ENCODE measurements around the gene DPH2. TPM values are rescaled to one million over a fixed set of nuclear protein-coding genes. Genes with fewer than 3 reads are reported as not detected.

Gene DPH2
- total RNA-seq, 1 donor from 2014 or later, result 9.5 TPM

DNA sequence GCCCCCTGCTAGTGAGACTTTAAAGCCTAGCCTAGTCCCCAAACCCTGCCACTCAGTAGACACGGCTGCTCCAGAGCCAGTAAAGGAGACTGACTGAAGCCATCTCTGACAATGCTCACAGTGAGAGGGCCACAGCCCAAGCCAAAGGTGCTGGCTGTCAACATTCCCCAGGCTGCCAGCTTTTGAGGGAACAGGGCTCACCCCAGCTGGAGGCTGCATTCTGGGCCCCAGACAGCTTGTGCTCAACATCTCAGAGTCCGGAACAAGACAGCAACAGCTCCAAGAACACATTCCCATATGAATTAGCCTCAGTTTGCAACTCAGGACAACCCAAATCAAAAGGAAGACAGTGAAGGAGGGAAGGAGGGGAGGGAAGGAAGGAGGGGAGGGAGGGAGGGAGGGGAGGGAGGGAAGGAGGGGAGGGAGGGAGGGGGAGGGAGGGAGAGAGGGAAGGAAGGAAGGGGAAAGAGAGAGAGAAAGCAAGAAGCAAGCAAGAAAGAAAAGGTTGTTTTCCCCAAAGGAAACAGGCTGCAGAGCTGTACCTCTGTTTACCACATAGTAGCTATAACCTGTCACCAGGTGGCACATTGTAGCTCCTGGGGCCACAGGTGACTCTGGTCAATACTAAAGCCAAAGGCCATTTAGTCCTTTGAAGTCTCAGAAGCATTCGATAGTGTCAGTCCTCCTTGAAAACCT is 30.8 kb upstream of the DPH2 start:
- H3K4me3 Mint-ChIP-seq, result no peak overlapping the region
- no peak overlapping the region for H3K4me2 ChIP-seq

DNA sequence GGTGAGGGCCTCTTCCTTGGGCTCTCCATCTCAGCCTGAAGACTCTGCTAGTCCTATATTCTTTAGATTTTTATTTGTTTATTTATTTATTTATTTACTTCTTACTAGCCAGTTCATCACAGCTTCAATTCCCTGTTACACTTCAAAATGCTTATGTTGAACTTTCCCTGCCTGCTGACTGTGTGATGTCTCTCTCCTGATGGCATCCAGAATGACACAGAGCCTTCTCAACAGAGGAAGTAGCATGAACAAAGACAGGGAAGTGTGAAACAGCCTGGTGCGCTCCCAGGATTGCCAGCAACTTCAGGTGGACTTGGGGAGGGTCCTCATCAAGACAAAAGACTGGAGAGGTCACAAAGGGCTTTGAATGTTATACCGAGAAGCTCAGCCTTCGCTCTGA is 27.4 kb upstream of the DPH2 start:
- no peak overlapping the region for H3K27ac ChIP-seq
- no peaks in the 10 kb centered on the region for H4K20me1 ChIP-seq (ENCODE audit: low read depth)
- no peak overlapping the region for H3K9ac ChIP-seq
- Mint-ChIP-seq H3K36me3 (no peaks in the 10 kb centered on the region), H3K4me1 (peaks cover 8% of the 10 kb centered on the region), H3K9me3 (no peaks in the 10 kb centered on the region), H3K27me3 (ENCODE audit: insufficient read depth, low read depth) (peaks cover 17% of the 10 kb centered on the region), H3K4me3 (no peak overlapping the region), H3K27ac (no peak overlapping the region)
- H3K36me3 ChIP-seq, result no peaks in the 10 kb centered on the region
- H3F3A ChIP-seq (ENCODE audit: low read depth), result peaks cover 6% of the 10 kb centered on the region
- peaks cover 17% of the 10 kb centered on the region for H3K27me3 ChIP-seq
- H3K4me3 ChIP-seq, result no peak overlapping the region
- H3K79me2 ChIP-seq (ENCODE audit: low read depth), result peaks cover 2% of the 10 kb centered on the region
- no peaks in the 10 kb centered on the region for H3K9me3 ChIP-seq (ENCODE audit: low read depth)
- DNase-seq (ENCODE audit: low spot score), result no peak
- no peak overlapping the region for H2AFZ ChIP-seq (replicated peaks)
- no peak overlapping the region for H3K4me2 ChIP-seq
- TF ChIP-seq EZH2 (IDR thresholded peaks at IDR 0.05) (no peak), EZH2phosphoT487 (IDR thresholded peaks at IDR 0.05) (no peak)
- TF ChIP-seq, protein P1, sequence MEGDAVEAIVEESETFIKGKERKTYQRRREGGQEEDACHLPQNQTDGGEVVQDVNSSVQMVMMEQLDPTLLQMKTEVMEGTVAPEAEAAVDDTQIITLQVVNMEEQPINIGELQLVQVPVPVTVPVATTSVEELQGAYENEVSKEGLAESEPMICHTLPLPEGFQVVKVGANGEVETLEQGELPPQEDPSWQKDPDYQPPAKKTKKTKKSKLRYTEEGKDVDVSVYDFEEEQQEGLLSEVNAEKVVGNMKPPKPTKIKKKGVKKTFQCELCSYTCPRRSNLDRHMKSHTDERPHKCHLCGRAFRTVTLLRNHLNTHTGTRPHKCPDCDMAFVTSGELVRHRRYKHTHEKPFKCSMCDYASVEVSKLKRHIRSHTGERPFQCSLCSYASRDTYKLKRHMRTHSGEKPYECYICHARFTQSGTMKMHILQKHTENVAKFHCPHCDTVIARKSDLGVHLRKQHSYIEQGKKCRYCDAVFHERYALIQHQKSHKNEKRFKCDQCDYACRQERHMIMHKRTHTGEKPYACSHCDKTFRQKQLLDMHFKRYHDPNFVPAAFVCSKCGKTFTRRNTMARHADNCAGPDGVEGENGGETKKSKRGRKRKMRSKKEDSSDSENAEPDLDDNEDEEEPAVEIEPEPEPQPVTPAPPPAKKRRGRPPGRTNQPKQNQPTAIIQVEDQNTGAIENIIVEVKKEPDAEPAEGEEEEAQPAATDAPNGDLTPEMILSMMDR (IDR thresholded peaks at IDR 0.05), result no peak
- peaks cover 7% of the 10 kb centered on the region for H3K4me1 ChIP-seq

More for the DNA sequence above, 30.8 kb upstream of the DPH2 start:
- no peak for DNase-seq (ENCODE audit: low spot score)
- Mint-ChIP-seq H3K27ac (no peak overlapping the region), H3K9me3 (no peaks in the 10 kb centered on the region), H3K27me3 (ENCODE audit: insufficient read depth, low read depth) (peaks cover 30% of the 10 kb centered on the region), H3K36me3 (no peaks in the 10 kb centered on the region), H3K4me1 (peaks cover 15% of the 10 kb centered on the region)
- H3K79me2 ChIP-seq (ENCODE audit: low read depth), result no peaks in the 10 kb centered on the region
- no peak overlapping the region for H2AFZ ChIP-seq (replicated peaks)
- H3K4me1 ChIP-seq, result peaks cover 21% of the 10 kb centered on the region
- H3K9me3 ChIP-seq (ENCODE audit: low read depth), result no peaks in the 10 kb centered on the region
- H4K20me1 ChIP-seq (ENCODE audit: low read depth), result peaks cover 26% of the 10 kb centered on the region
- no peak overlapping the region for H3K9ac ChIP-seq
- peaks cover 44% of the 10 kb centered on the region for H3K27me3 ChIP-seq
- H3K4me3 ChIP-seq, result no peak overlapping the region
- H3K27ac ChIP-seq, result no peak overlapping the region
- H3K36me3 ChIP-seq, result no peaks in the 10 kb centered on the region
- peaks cover 15% of the 10 kb centered on the region for H3F3A ChIP-seq (ENCODE audit: low read depth)
- TF ChIP-seq, protein P1 (IDR thresholded peaks at IDR 0.05), result no peak
- no peak for TF ChIP-seq EZH2phosphoT487 (IDR thresholded peaks at IDR 0.05)
- TF ChIP-seq EZH2 (IDR thresholded peaks at IDR 0.05), result no peak

DNA sequence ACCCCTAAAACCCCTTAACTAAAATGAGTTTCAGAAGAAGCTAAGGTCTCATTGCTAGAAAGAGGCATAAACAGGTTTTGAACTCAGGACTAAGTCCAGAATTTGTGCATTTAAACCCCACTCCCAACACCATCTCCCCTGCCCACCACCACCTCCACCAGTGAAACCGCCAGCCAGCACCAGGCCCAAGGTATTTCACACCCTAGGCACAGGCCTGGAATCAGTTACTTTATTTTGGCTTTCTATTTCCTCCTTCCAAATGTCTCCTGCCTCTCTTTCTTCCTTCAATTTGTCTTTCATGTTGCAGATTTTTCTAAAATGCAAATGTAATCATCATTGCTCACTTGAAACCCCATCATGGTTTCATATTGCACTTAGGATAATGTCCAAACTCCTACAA is 24.9 kb upstream of the DPH2 start:
- H3K27me3 Mint-ChIP-seq (ENCODE audit: insufficient read depth, low read depth), result peaks cover 5% of the 10 kb centered on the region
- H3K4me3 Mint-ChIP-seq, result peak overlapping the region; percentile 54

More for the DNA sequence above, 24.9 kb upstream of the DPH2 start:
- H3K4me3 ChIP-seq, result no peak overlapping the region
- no peak overlapping the region for H3K4me2 ChIP-seq
- Mint-ChIP-seq H3K4me1 (peaks cover 20% of the 10 kb centered on the region), H3K9me3 (no peaks in the 10 kb centered on the region), H3K27ac (no peak overlapping the region), H3K36me3 (no peaks in the 10 kb centered on the region)
- no peak for DNase-seq (ENCODE audit: low spot score)
- no peaks in the 10 kb centered on the region for H3K9me3 ChIP-seq (ENCODE audit: low read depth)
- TF ChIP-seq EZH2phosphoT487 (IDR thresholded peaks at IDR 0.05), result no peak
- TF ChIP-seq, protein P1 (IDR thresholded peaks at IDR 0.05), result no peak
- TF ChIP-seq EZH2 (IDR thresholded peaks at IDR 0.05), result no peak
- H4K20me1 ChIP-seq (ENCODE audit: low read depth), result no peaks in the 10 kb centered on the region
- no peak overlapping the region for H3K9ac ChIP-seq
- H3K27ac ChIP-seq, result no peak overlapping the region
- H3F3A ChIP-seq (ENCODE audit: low read depth), result peaks cover 6% of the 10 kb centered on the region
- no peaks in the 10 kb centered on the region for H3K36me3 ChIP-seq
- peaks cover 8% of the 10 kb centered on the region for H3K79me2 ChIP-seq (ENCODE audit: low read depth)
- peaks cover 13% of the 10 kb centered on the region for H3K4me1 ChIP-seq
- H3K27me3 ChIP-seq, result no peaks in the 10 kb centered on the region
- no peak overlapping the region for H2AFZ ChIP-seq (replicated peaks)

Measured in neural progenitor cell (in vitro differentiated cells).